NCI-H1417 treated with DMSO at 0.1 percent for 48 hours (cell line): ENCODE results near the gene THY1.

Experiments used
- DNase-seq: peaks from one replicate; lab custom pipeline; 2025; lab: John Stamatoyannopoulos, UW

The THY1 gene

GRCh38 chr11:119382101-119382500, 40.9 kb downstream of the THY1 start:
- DNase-seq, result no peak

- peak; percentile 91 for DNase-seq
Observed at GRCh38 chr11:119381181-119381988, 41.6 kb downstream of the THY1 start, which contains the start of gene USP2. USP2 (minus strand) TSS chr11:119381690; CDS start chr11:119373480, 8,210 bp downstream.

- DNase-seq, result no peak
Observed at GRCh38 chr11:119380827-119381180, 42.2 kb downstream of the THY1 start.

GRCh38 chr11:119380160-119380826, 42.7 kb downstream of the THY1 start:
- no peak for DNase-seq

GRCh38 chr11:119378851-119379465, 44.0 kb downstream of the THY1 start:
- no peak for DNase-seq

- DNase-seq, result no peak
Observed at GRCh38 chr11:119377961-119378667, 44.9 kb downstream of the THY1 start.

- no peak for DNase-seq
Observed at GRCh38 chr11:119377112-119377901, 45.7 kb downstream of the THY1 start.

GRCh38 chr11:119376197-119376847, 46.6 kb downstream of the THY1 start:
- peak; percentile 41 for DNase-seq

GRCh38 chr11:119375337-119376196, 47.4 kb downstream of the THY1 start:
- DNase-seq, result no peak

- no peak for DNase-seq
Observed at GRCh38 chr11:119374632-119375336, 48.2 kb downstream of the THY1 start.

GRCh38 chr11:119373921-119374631, 48.9 kb downstream of the THY1 start:
- peak; percentile 4 for DNase-seq

- DNase-seq, result no peak
Observed at GRCh38 chr11:119373059-119373920, 49.7 kb downstream of the THY1 start.

- DNase-seq, result no peak
Observed at GRCh38 chr11:119372260-119373058, 50.5 kb downstream of the THY1 start.

- no peak for DNase-seq
Observed at GRCh38 chr11:119371778-119372182, 51.2 kb downstream of the THY1 start.

GRCh38 chr11:119371067-119371601, 51.8 kb downstream of the THY1 start:
- no peak for DNase-seq

GRCh38 chr11:119370486-119371046, 52.4 kb downstream of the THY1 start:
- no peak for DNase-seq
